SH-SY5Y (cell line): ENCODE measurements around the gene NEURL1B.

Source experiments
- GATA2 ChIP-seq: IDR thresholded peaks from 2 replicates; pipeline ENCODE4 v1.6.1; 2011; ENCODE audit warnings: mild to moderate bottlenecking, low read depth, low read length
- GATA3 ChIP-seq: IDR thresholded peaks from 2 replicates; pipeline ENCODE4 v1.6.1; 2011; ENCODE audit warnings: low read depth, mild to moderate bottlenecking, low read length, moderate library complexity

GRCh38 chr5:172719211-172719610, 78.1 kb downstream of the NEURL1B start:
- TF ChIP-seq GATA2 (no peak), GATA3 (no peak)
